OCI-LY7 (cell line): ENCODE measurements around the gene RAPGEF4. TPM values are rescaled to one million over a fixed set of nuclear protein-coding genes. Genes with fewer than 3 reads are reported as not detected.

ENCODE experiments used
- BruUV-seq: library from RNA; stranded (reverse); fragments of 400-500 nt; replicated peaks from 2 replicates; lab custom pipeline; 2021; lab: Mats Ljungman, UMichigan
- CTCF ChIA-PET: fragments of 300-600 bp; sonication (Branson Sonifier 250); formaldehyde crosslinking; loops from one replicate; lab custom pipeline; 2022; ENCODE audit warnings: antibody characterized with exemption; ENCODE audit not compliant: unreplicated experiment; lab: Charles Lee
- POLR2A ChIA-PET: fragments of 300-600 bp; sonication (Branson Sonifier 250); formaldehyde crosslinking; loops from one replicate; lab custom pipeline; 2022; ENCODE audit warnings: antibody characterized with exemption; lab: Charles Lee
- DNase-seq: peaks from one replicate; pipeline ENCODE4 v3.0.0-alpha.2; 2015; ENCODE audit warnings: low spot score
- H2AFZ ChIP-seq: fragments of 200-600 bp; sonication (generic), shearing (Covaris generic); 2 replicates; pipeline ENCODE4 v1.6.1; 2014; ENCODE audit warnings: mild to moderate bottlenecking, antibody characterized with exemption, low read length, moderate library complexity
- H3K27ac ChIP-seq: fragments of 200-600 bp; sonication (generic); 2 replicates; pipeline ENCODE4 v1.5.1; 2014; ENCODE audit warnings: mixed run types, low read depth, mild to moderate bottlenecking, moderate library complexity, low read length, inconsistent platforms; ENCODE audit not compliant: poor library complexity, severe bottlenecking
- H3K36me3 ChIP-seq: fragments of 200-600 bp; sonication (generic); 2 replicates; pipeline ENCODE4 v1.6.1; 2014; ENCODE audit warnings: mild to moderate bottlenecking, antibody characterized with exemption, low read length, moderate library complexity, mixed read lengths; ENCODE audit not compliant: insufficient read depth
- H3K4me1 ChIP-seq: fragments of 200-600 bp; sonication (generic); 2 replicates; pipeline ENCODE4 v1.5.1; 2014; ENCODE audit warnings: mild to moderate bottlenecking, low read length; ENCODE audit not compliant: insufficient read depth, poor library complexity, severe bottlenecking
- H3K4me2 ChIP-seq: fragments of 200-600 bp; sonication (generic); 2 replicates; pipeline ENCODE4 v1.6.1; 2014; ENCODE audit warnings: mild to moderate bottlenecking, low read length
- H3K4me3 ChIP-seq: fragments of 200-600 bp; sonication (generic); 2 replicates; pipeline ENCODE4 v1.5.1; 2014; ENCODE audit warnings: mild to moderate bottlenecking, low read depth, low read length; ENCODE audit not compliant: poor library complexity, severe bottlenecking
- H3K79me2 ChIP-seq: fragments of 200-600 bp; sonication (generic); 2 replicates; pipeline ENCODE4 v1.6.1; 2016; ENCODE audit warnings: low read depth, mild to moderate bottlenecking, low read length, moderate library complexity, mixed read lengths; ENCODE audit not compliant: insufficient read depth
- H3K9me2 ChIP-seq: fragments of 200-600 bp; sonication (generic); 2 replicates; pipeline ENCODE4 v1.6.1; 2016; ENCODE audit warnings: mild to moderate bottlenecking, low read length, mixed read lengths; ENCODE audit not compliant: insufficient read depth
- H3K9me3 ChIP-seq: fragments of 200-600 bp; sonication (generic); 2 replicates; pipeline ENCODE4 v1.6.1; 2014; ENCODE audit warnings: mild to moderate bottlenecking, mixed run types, low read length, mixed read lengths
- H4K20me1 ChIP-seq: fragments of 200-600 bp; sonication (generic); 2 replicates; pipeline ENCODE4 v1.6.1; 2014; ENCODE audit warnings: mild to moderate bottlenecking, antibody characterized with exemption, low read length, moderate library complexity, mixed read lengths; ENCODE audit not compliant: insufficient read depth
- EZH2phosphoT487 ChIP-seq: fragments of 200-600 bp; sonication (generic); IDR thresholded peaks from 2 replicates; pipeline ENCODE4 v1.6.1; 2018; ENCODE audit warnings: low read depth, borderline replicate concordance, mild to moderate bottlenecking, mixed run types, antibody characterized with exemption, low read length, moderate library complexity, mixed read lengths
- intact Hi-C: fragments of 100-400 bp; cut with micrococcal nuclease; formaldehyde crosslinking; loops from one replicate; pipeline ENCODE4 v1.10.0; 2022; ENCODE audit not compliant: unreplicated experiment
- total RNA-seq, 2 experiments: library from RNA; depleted of rRNA in 1 of 2; stranded (reverse); fragments of >200 nt in 1 of 2; shearing (Covaris generic) in 1 of 2; gene quantifications; 2 replicates each; pipeline ENCODE4 v1.2.3, GENCODE V29; 2014 to 2022
- TF ChIP-seq, protein P1 (sequence below): fragments of 200-600 bp; sonication (generic); conservative IDR thresholded peaks from 2 replicates; pipeline ENCODE4 v1.5.1; 2014; ENCODE audit warnings: mild to moderate bottlenecking, antibody characterized with exemption, low read length, moderate library complexity, mixed read lengths

The RAPGEF4 gene
- total RNA-seq, 2 experiments from 2014 or later = 0.22 to 0.55 TPM

GRCh38 chr2:172821370-172822338 lies 86.0 kb downstream of the RAPGEF4 start:
- Histone ChIP-seq H3K4me3 (no peak overlapping the region), H2AFZ (no peak overlapping the region), H3K27ac (no peak overlapping the region), H3K36me3 (no peaks in the 10 kb centered on the region), H3K4me1 (no peaks in the 10 kb centered on the region), H4K20me1 (no peaks in the 10 kb centered on the region), H3K4me2 (no peak overlapping the region), H3K79me2 (no peaks in the 10 kb centered on the region), H3K9me3 (no peaks in the 10 kb centered on the region), H3K9me2 (no peaks in the 10 kb centered on the region)
- DNase-seq = no peak
- TF ChIP-seq, protein P1, sequence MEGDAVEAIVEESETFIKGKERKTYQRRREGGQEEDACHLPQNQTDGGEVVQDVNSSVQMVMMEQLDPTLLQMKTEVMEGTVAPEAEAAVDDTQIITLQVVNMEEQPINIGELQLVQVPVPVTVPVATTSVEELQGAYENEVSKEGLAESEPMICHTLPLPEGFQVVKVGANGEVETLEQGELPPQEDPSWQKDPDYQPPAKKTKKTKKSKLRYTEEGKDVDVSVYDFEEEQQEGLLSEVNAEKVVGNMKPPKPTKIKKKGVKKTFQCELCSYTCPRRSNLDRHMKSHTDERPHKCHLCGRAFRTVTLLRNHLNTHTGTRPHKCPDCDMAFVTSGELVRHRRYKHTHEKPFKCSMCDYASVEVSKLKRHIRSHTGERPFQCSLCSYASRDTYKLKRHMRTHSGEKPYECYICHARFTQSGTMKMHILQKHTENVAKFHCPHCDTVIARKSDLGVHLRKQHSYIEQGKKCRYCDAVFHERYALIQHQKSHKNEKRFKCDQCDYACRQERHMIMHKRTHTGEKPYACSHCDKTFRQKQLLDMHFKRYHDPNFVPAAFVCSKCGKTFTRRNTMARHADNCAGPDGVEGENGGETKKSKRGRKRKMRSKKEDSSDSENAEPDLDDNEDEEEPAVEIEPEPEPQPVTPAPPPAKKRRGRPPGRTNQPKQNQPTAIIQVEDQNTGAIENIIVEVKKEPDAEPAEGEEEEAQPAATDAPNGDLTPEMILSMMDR = no peak
- TF ChIP-seq EZH2phosphoT487 = no peak
- ChIA-PET CTCF (no interaction called here), POLR2A (interaction anchor here (0.5 to 0.6 kb wide), 2 partner anchors 183 to 362 kb away, joined by 3 to 5 read pairs; no protein-coding TSS in a partner anchor)
- BruUV-seq = no TSS peak
- intact Hi-C loops = no loop called here

DNA sequence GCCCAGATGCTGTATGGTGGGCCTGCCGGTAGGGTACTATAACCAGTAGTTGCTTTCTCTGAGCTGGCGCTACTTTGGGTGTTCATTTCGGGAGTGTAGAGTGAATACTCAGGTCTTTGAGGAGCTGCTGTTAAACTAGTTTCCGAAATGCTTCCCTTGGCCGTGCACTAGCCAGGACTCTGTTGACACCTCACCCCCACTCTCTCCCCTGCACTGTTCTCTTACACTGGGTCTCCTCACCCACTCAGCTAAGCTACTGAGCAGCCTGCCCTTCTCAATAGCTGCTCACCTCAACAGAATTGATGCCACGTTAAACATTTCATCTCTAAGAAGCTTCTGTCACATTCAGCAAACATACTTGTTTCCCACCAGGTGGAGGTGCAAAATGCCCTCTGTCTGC lies 86.9 kb downstream of the RAPGEF4 start:
- POLR2A ChIA-PET = no interaction called here
- BruUV-seq = no TSS peak
- H3K36me3 ChIP-seq = no peaks in the 10 kb centered on the region

More for the DNA sequence above, 86.9 kb downstream of the RAPGEF4 start:
- Histone ChIP-seq H4K20me1 (no peaks in the 10 kb centered on the region), H3K4me2 (no peak overlapping the region), H3K27ac (no peak overlapping the region), H3K4me3 (no peak overlapping the region), H3K9me3 (no peaks in the 10 kb centered on the region), H2AFZ (no peak overlapping the region), H3K9me2 (no peaks in the 10 kb centered on the region), H3K4me1 (no peaks in the 10 kb centered on the region), H3K79me2 (no peaks in the 10 kb centered on the region)
- no peak for DNase-seq
- intact Hi-C loops = no loop called here
- CTCF ChIA-PET = no interaction called here
- TF ChIP-seq, protein P1 = no peak
- no peak for TF ChIP-seq EZH2phosphoT487
